Epithelial cell of proximal tubule (primary cell): Measurements from ENCODE around the gene PRR33. TPM values are rescaled to one million over a fixed set of nuclear protein-coding genes. Genes with fewer than 3 reads are reported as not detected.
A peak's percentile ranks its signal among the peaks of the same experiment; 100 is the strongest.
"Not testable (repeated sequence)": the region's sequence is repeated elsewhere in the genome, so short reads cannot be mapped to it uniquely, and the experiment has no call there.

Source experiments
- DNase-seq: peaks from one replicate; pipeline ENCODE4 v3.0.0-alpha.2; 2011; ENCODE audit warnings: low read depth
- H3K4me3 ChIP-seq: 2 replicates; pipeline ENCODE4 v1.5.1; 2011; ENCODE audit warnings: low read depth, mild to moderate bottlenecking, low read length
- total RNA-seq: library from RNA; depleted of rRNA; stranded (reverse); fragments of >200 nt; gene quantifications from 2 replicates; pipeline ENCODE4 v1.2.3, GENCODE V29; 2015
- TF ChIP-seq, protein P1 (sequence below): conservative IDR thresholded peaks from 2 replicates; pipeline ENCODE4 v1.5.1; 2012; ENCODE audit warnings: low read depth, mild to moderate bottlenecking, low read length

Gene PRR33
- total RNA-seq, 1 donor from 2014 or later = not detected

- H3K4me3 ChIP-seq = no peak overlapping the region
- no peak for DNase-seq
- TF ChIP-seq, protein P1, sequence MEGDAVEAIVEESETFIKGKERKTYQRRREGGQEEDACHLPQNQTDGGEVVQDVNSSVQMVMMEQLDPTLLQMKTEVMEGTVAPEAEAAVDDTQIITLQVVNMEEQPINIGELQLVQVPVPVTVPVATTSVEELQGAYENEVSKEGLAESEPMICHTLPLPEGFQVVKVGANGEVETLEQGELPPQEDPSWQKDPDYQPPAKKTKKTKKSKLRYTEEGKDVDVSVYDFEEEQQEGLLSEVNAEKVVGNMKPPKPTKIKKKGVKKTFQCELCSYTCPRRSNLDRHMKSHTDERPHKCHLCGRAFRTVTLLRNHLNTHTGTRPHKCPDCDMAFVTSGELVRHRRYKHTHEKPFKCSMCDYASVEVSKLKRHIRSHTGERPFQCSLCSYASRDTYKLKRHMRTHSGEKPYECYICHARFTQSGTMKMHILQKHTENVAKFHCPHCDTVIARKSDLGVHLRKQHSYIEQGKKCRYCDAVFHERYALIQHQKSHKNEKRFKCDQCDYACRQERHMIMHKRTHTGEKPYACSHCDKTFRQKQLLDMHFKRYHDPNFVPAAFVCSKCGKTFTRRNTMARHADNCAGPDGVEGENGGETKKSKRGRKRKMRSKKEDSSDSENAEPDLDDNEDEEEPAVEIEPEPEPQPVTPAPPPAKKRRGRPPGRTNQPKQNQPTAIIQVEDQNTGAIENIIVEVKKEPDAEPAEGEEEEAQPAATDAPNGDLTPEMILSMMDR = no peak
These were observed 12.3 kb downstream of the PRR33 start for GRCh38 chr11:1879342-1879940.

- no peak overlapping the region for H3K4me3 ChIP-seq
These were observed 13.3 kb downstream of the PRR33 start for GRCh38 chr11:1878137-1879031.

GRCh38 chr11:1877211-1878136 is 14.2 kb downstream of the PRR33 start:
- no peak for DNase-seq
- H3K4me3 ChIP-seq = no peak overlapping the region
- TF ChIP-seq, protein P1 = no peak

More at GRCh38 chr11:1878137-1879031, 13.3 kb downstream of the PRR33 start:
- TF ChIP-seq, protein P1 = no peak
- DNase-seq = no peak

DNA sequence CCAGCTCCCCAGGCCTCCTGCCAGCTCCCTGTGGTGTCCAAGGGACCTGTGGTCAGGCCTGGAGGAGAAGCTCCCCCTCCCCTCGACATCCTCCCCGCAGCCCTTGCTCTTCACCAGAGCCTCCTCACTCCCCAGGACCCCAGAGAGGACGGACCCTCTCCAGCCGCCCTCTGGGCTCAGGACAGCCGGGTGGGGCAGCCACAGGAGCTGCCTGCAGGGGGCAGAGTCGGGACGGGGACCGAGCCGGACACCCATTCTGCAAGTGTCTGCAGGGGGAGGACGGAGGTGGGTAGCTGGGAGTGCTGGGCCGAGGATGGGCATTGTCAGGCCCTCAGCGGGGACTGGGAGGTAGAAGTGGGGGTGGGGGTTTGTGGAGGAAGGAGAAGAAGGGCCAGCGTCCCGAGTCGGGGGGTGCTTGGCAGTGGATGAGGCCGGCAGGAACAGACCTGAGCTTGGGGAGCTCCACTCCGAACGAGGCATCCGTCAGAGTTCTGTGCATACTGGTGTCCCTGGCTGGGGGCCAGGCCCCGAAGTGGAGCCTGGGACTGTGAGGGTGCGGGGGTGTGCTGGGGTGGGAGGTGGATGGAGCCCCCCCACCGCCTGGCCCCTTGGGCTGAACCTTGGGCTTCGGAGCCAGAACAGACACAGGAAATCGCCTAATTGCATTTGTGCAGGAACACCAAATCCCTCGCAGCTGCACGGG is 15.2 kb downstream of the PRR33 start:
- DNase-seq = no peak
- no peak overlapping the region for H3K4me3 ChIP-seq
- TF ChIP-seq, protein P1 = peak; percentile 52

DNA sequence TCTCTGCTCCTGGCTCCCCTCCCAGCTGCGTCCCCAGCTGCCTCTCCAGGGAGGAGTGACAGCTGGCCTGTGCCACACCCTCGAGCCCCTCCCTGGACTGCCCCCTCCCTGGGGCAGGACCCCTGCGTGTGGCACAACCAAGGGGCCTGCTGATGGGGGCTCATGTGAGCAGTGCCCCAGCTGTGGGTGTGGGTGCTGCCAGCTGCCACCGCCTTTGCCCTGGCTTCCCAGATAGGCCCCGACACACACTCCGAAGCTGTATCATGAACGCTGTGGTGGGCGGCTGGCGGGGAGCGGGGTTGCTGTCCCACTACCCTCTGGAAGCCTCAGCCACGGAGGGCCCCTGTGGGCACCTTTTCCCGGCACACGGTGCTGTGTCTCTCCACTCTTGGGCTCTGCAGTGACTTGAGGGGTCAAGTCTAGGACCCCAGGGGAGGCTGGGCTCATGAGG is 15.8 kb downstream of the PRR33 start:
- DNase-seq, H3K4me3 ChIP-seq: not testable (repeated sequence)

- no peak overlapping the region for H3K4me3 ChIP-seq
- DNase-seq = no peak
- TF ChIP-seq, protein P1 = no peak
These were observed 16.4 kb downstream of the PRR33 start for GRCh38 chr11:1875093-1875850.

DNA sequence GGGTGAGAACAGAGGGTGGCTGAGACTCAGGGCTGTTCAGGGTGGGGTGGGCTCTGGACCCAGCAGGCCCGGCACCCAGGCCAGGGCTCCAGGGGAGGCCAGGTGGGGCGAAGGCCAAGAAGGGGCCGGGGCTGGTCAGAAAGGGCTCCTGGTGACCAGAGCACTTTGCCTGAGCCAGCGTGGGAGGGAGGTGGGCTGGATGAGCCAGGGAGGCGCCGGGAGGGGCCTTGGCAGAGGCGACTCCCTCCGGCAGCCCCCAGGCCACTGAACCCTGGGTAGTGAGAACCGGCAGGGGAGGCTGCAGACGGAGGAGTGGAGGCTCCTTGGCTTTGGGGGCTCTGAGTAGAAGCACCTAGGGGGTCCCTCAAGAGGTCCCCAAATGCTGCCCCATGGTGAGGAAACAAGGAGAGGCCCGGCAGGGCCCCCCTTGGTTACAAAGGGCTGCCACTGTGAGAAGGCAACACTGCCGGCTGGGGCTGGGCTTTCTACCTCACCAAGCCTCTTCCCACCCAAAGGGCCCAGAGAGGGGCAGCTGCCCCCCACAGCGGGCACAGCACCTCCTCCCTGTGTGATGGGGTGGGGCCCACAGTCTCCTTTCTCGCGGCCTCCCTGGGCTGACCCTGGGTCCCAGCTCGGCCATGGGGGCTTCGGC is 17.1 kb downstream of the PRR33 start:
- not testable (repeated sequence) for H3K4me3 ChIP-seq, DNase-seq

DNA sequence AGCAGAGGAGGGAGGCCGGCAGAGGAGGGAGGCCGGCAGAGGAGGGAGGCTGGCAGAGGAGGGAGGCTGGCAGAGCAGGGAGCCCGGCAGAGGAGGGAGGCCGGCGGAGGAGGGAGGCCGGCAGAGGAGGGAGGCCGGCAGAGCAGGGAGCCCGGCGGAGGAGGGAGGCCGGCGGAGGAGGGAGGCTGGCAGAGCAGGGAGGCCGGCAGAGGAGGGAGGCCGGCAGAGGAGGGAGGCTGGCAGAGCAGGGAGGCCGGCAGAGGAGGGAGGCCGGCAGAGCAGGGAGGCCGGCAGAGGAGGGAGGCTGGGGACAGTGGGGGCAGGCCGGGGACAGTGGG is 17.9 kb downstream of the PRR33 start:
- not testable (repeated sequence) for H3K4me3 ChIP-seq, DNase-seq
